ENCODE data around the gene ADAMTSL4.
"Not testable (repeated sequence)": the region's sequence is repeated elsewhere in the genome, so short reads cannot be mapped to it uniquely, and the experiment has no call there.

Gene ADAMTSL4

GRCh38 chr1:150596095-150596892, 47.1 kb downstream of the ADAMTSL4 start:
- DNase-seq (ENCODE audit: low read depth): no peak

- no peak for DNase-seq (ENCODE audit: low read depth)
These were observed 47.8 kb downstream of the ADAMTSL4 start for GRCh38 chr1:150596976-150597375.

GRCh38 chr1:150598346-150598745, 49.1 kb downstream of the ADAMTSL4 start:
- not testable (repeated sequence) for DNase-seq (ENCODE audit: low read depth)

GRCh38 chr1:150601540-150601939, 52.3 kb downstream of the ADAMTSL4 start:
- DNase-seq (ENCODE audit: low read depth): no peak

DNA sequence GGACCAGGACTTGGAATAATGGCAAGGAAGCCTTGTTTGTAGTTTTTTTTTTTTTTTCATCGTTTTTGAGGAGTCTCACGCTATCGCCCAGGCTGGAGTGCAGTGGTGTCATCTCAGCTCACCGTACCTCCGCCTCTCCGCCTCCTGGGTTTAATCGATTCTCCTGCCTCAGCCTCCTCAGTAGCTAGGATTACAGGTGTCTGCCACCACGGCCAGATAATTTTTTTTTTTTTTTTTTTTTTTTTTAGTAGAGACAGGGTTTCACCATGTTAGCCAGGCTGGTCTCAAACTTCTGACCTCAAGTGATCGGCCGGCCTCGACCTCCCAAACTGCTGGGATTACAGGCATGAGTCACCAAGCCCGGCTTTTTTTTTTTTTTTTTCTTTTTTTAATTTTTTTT, 53.2 kb downstream of the ADAMTSL4 start:
- not testable (repeated sequence) for DNase-seq (ENCODE audit: low read depth)

- no peak for DNase-seq (ENCODE audit: low read depth)
These were observed 54.5 kb downstream of the ADAMTSL4 start for GRCh38 chr1:150603711-150604110.

GRCh38 chr1:150604226-150604588, 55.0 kb downstream of the ADAMTSL4 start:
- no peak for DNase-seq (ENCODE audit: low read depth)

GRCh38 chr1:150605451-150605731, 56.2 kb downstream of the ADAMTSL4 start:
- DNase-seq (ENCODE audit: low read depth): not testable (repeated sequence)

- DNase-seq (ENCODE audit: low read depth): no peak
These were observed 57.4 kb downstream of the ADAMTSL4 start for GRCh38 chr1:150606463-150607142.

DNA sequence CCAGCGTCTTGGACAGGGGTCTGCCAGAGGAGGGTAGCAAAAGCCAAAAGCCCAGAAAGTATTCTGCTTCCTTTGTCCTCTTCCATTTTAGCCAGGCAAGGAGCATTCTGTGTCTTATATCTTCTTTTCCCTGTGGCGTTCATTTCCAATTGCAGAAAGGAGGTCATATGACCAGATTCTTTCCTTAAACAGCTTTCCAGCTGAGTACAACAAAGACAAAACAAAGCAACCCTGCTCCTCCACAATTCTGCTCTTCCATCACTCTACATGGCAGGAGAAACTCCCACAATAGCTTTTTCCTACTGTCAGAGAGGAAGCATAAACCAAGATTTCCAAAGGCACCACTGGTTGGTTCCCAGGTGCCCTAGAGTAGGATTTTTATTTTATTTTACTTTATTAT, 60.5 kb downstream of the ADAMTSL4 start:
- no peak for DNase-seq (ENCODE audit: low read depth)

All from activated T-cell treated with anti-CD3 and anti-CD28 coated beads for 48 hours (primary cell).